Cardiac fibroblast (primary cell): ENCODE data around the gene KRT75.
"Not testable (repeated sequence)": the region's sequence is repeated elsewhere in the genome, so short reads cannot be mapped to it uniquely, and the experiment has no call there.

Experiments
- DNase-seq, 2 donors: peaks; one replicate each; pipeline versions ENCODE4 v3.0.0 to v3.0.0-alpha.2; 2010; ENCODE audit warnings: low read depth in 2 of 2
- H3K4me3 ChIP-seq, 2 donors: replicated peaks in 1 of 2; 1 replicate in 1 of 2; 2 replicates in 1 of 2; pipeline ENCODE4 v1.5.1; 2011; ENCODE audit warnings: low read depth in 2 of 2, low read length in 2 of 2, mild to moderate bottlenecking in 2 of 2, moderate library complexity in 1 of 2
- CTCF ChIP-seq: IDR thresholded peaks from one replicate; pipeline ENCODE4 v1.5.1; 2011; ENCODE audit warnings: low read depth, mild to moderate bottlenecking, low read length, inconsistent platforms

The KRT75 gene

GRCh38 chr12:52461693-52462092, 27.5 kb upstream of the KRT75 start:
- DNase-seq = no peak
- H3K4me3 ChIP-seq = no peak overlapping the region
- TF ChIP-seq CTCF = no peak

GRCh38 chr12:52458861-52459260, 24.7 kb upstream of the KRT75 start:
- H3K4me3 ChIP-seq = no peak overlapping the region
- no peak for TF ChIP-seq CTCF
- no peak for DNase-seq

GRCh38 chr12:52455821-52456220, 21.6 kb upstream of the KRT75 start:
- no peak overlapping the region for H3K4me3 ChIP-seq
- DNase-seq = peak; percentile 45 to 86
- TF ChIP-seq CTCF = no peak

GRCh38 chr12:52454411-52455201, 20.4 kb upstream of the KRT75 start:
- no peak overlapping the region for H3K4me3 ChIP-seq
- no peak for TF ChIP-seq CTCF
- DNase-seq = peak; percentile 11 to 26

GRCh38 chr12:52452101-52452500, 17.9 kb upstream of the KRT75 start, which contains the start of gene KRT6B:
TSS of gene KRT6B (minus strand) at chr12:52452146. CDS start at chr12:52452078, 68 bp downstream.
- no peak for TF ChIP-seq CTCF
- DNase-seq = no peak
- H3K4me3 ChIP-seq = no peak within 1 kb of the TSS

GRCh38 chr12:52448228-52448627, 14.1 kb upstream of the KRT75 start:
- H3K4me3 ChIP-seq = no peak overlapping the region
- DNase-seq = no peak
- TF ChIP-seq CTCF = no peak

- DNase-seq, H3K4me3 ChIP-seq: not testable (repeated sequence)
These were observed 13.0 kb upstream of the KRT75 start for GRCh38 chr12:52447196-52447595.
